H1 (cell line): ENCODE data around the gene USP7. TPM values are rescaled to one million over a fixed set of nuclear protein-coding genes. Genes with fewer than 3 reads are reported as not detected.

Experiments used
- CBX8 ChIP-seq: fragments of 300-800, 300-1000 bp; sonication (generic); IDR thresholded peaks from 2 replicates; pipeline ENCODE4 v1.7.1; 2016; ENCODE audit warnings: low read depth, low read length, borderline replicate concordance
- CEBPB ChIP-seq: IDR thresholded peaks from 2 replicates; pipeline ENCODE4 v1.6.1; 2012; ENCODE audit warnings: low read depth, low read length
- CHD2 ChIP-seq: IDR thresholded peaks from 2 replicates; pipeline ENCODE4 v1.6.1; 2012; ENCODE audit warnings: low read length, improper control_type of control experiment
- CREB1 ChIP-seq: IDR thresholded peaks from 2 replicates; pipeline ENCODE4 v1.6.1; 2012; ENCODE audit warnings: inconsistent platforms
- EP300 ChIP-seq, 2 experiments: IDR thresholded peaks; 1 replicate in 1 of 2; 2 replicates in 1 of 2; pipeline ENCODE4 v1.6.1; 2011 to 2012; ENCODE audit warnings: low read depth in 2 of 2, low read length in 2 of 2, mild to moderate bottlenecking in 2 of 2, borderline replicate concordance in 1 of 2, inconsistent platforms in 1 of 2, moderate library complexity in 1 of 2
- KDM1A ChIP-seq: fragments of 200-600, 300-600 bp; sonication (generic); IDR thresholded peaks from 2 replicates; pipeline ENCODE4 v1.7.1; 2016; ENCODE audit warnings: mild to moderate bottlenecking, low read length, borderline replicate concordance
- MAFK ChIP-seq: IDR thresholded peaks from 2 replicates; pipeline ENCODE4 v1.6.1; 2012; ENCODE audit warnings: low read depth, mild to moderate bottlenecking, improper control_type of control experiment, low read length
- POU5F1 ChIP-seq: IDR thresholded peaks from 2 replicates; pipeline ENCODE4 v1.6.1; 2011; ENCODE audit warnings: low read depth, mild to moderate bottlenecking, low read length, moderate library complexity
- SIRT6 ChIP-seq: IDR thresholded peaks from one replicate; pipeline ENCODE4 v1.7.1; 2012; ENCODE audit warnings: low read length, inconsistent platforms
- SRF ChIP-seq: IDR thresholded peaks from 2 replicates; pipeline ENCODE4 v1.6.1; 2011; ENCODE audit warnings: mild to moderate bottlenecking, low read depth, low read length, moderate library complexity
- YY1 ChIP-seq: IDR thresholded peaks from 2 replicates; pipeline ENCODE4 v1.6.1; 2011; ENCODE audit warnings: low read depth, mild to moderate bottlenecking, low read length
- polyA plus RNA-seq, 7 experiments: library from polyadenylated mRNA; depleted of rRNA in 3 of 7; stranded (reverse) in 5 of 7; unstranded in 2 of 7; fragments of >200 nt in 5 of 7; fragments of 200-250 nt in 2 of 7; gene quantifications; 1 replicate in 5 of 7; 2 replicates in 1 of 7; 4 replicates in 1 of 7; pipeline versions ENCODE4 v1.2.1 to v1.2.3, GENCODE V29; 2011 to 2013; ENCODE audit warnings: missing spikeins in 2 of 7, mixed read lengths in 2 of 7
- total RNA-seq: library from RNA; stranded (reverse); fragmentation: NEBNext Ultra II Directional; extraction: Animal tissue kit (Norgen Biotek cat#: 25700); gene quantifications from 2 replicates; pipeline ENCODE4 v1.2.1, GENCODE V29; 2021
- TF ChIP-seq, protein P1 (sequence below): fragments of 300-600 bp; sonication (generic); IDR thresholded peaks from 2 replicates; pipeline ENCODE4 v1.7.1; 2012; ENCODE audit warnings: low read length, moderate library complexity, mild to moderate bottlenecking, inconsistent platforms; ENCODE audit not compliant: insufficient replicate concordance
- TF ChIP-seq, protein P2 (sequence below): IDR thresholded peaks from 2 replicates; pipeline ENCODE4 v1.6.1; 2012; ENCODE audit warnings: inconsistent platforms

USP7 gene
- total and polyA plus RNA-seq, 2 of the 8 experiments (the other 6 are each of a cell fraction or from before 2014, with no cell fraction given): 21.3 to 211 TPM

DNA sequence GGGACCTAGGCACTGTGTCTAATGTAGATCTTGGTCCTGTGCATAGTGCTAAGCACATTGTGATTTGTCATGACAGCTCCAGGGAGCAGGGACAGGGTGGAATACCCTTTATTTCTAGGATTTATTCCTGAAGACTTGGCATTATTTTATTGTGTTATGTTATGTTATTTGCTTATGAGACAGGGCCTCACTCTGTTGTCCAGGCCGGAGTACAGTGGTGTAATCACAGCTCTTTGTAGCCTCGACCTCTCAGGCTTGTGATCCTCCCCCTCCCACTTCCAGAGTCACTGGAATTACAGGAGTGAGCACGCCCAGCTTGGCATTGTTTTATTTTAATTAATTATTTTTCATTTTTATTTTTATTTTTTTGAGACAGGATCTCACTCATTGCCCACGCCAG is 40.5 kb upstream of the USP7 start (continued):
- TF ChIP-seq, protein P1, sequence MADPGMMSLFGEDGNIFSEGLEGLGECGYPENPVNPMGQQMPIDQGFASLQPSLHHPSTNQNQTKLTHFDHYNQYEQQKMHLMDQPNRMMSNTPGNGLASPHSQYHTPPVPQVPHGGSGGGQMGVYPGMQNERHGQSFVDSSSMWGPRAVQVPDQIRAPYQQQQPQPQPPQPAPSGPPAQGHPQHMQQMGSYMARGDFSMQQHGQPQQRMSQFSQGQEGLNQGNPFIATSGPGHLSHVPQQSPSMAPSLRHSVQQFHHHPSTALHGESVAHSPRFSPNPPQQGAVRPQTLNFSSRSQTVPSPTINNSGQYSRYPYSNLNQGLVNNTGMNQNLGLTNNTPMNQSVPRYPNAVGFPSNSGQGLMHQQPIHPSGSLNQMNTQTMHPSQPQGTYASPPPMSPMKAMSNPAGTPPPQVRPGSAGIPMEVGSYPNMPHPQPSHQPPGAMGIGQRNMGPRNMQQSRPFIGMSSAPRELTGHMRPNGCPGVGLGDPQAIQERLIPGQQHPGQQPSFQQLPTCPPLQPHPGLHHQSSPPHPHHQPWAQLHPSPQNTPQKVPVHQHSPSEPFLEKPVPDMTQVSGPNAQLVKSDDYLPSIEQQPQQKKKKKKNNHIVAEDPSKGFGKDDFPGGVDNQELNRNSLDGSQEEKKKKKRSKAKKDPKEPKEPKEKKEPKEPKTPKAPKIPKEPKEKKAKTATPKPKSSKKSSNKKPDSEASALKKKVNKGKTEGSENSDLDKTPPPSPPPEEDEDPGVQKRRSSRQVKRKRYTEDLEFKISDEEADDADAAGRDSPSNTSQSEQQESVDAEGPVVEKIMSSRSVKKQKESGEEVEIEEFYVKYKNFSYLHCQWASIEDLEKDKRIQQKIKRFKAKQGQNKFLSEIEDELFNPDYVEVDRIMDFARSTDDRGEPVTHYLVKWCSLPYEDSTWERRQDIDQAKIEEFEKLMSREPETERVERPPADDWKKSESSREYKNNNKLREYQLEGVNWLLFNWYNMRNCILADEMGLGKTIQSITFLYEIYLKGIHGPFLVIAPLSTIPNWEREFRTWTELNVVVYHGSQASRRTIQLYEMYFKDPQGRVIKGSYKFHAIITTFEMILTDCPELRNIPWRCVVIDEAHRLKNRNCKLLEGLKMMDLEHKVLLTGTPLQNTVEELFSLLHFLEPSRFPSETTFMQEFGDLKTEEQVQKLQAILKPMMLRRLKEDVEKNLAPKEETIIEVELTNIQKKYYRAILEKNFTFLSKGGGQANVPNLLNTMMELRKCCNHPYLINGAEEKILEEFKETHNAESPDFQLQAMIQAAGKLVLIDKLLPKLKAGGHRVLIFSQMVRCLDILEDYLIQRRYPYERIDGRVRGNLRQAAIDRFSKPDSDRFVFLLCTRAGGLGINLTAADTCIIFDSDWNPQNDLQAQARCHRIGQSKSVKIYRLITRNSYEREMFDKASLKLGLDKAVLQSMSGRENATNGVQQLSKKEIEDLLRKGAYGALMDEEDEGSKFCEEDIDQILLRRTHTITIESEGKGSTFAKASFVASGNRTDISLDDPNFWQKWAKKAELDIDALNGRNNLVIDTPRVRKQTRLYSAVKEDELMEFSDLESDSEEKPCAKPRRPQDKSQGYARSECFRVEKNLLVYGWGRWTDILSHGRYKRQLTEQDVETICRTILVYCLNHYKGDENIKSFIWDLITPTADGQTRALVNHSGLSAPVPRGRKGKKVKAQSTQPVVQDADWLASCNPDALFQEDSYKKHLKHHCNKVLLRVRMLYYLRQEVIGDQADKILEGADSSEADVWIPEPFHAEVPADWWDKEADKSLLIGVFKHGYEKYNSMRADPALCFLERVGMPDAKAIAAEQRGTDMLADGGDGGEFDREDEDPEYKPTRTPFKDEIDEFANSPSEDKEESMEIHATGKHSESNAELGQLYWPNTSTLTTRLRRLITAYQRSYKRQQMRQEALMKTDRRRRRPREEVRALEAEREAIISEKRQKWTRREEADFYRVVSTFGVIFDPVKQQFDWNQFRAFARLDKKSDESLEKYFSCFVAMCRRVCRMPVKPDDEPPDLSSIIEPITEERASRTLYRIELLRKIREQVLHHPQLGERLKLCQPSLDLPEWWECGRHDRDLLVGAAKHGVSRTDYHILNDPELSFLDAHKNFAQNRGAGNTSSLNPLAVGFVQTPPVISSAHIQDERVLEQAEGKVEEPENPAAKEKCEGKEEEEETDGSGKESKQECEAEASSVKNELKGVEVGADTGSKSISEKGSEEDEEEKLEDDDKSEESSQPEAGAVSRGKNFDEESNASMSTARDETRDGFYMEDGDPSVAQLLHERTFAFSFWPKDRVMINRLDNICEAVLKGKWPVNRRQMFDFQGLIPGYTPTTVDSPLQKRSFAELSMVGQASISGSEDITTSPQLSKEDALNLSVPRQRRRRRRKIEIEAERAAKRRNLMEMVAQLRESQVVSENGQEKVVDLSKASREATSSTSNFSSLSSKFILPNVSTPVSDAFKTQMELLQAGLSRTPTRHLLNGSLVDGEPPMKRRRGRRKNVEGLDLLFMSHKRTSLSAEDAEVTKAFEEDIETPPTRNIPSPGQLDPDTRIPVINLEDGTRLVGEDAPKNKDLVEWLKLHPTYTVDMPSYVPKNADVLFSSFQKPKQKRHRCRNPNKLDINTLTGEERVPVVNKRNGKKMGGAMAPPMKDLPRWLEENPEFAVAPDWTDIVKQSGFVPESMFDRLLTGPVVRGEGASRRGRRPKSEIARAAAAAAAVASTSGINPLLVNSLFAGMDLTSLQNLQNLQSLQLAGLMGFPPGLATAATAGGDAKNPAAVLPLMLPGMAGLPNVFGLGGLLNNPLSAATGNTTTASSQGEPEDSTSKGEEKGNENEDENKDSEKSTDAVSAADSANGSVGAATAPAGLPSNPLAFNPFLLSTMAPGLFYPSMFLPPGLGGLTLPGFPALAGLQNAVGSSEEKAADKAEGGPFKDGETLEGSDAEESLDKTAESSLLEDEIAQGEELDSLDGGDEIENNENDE: no peak
- TF ChIP-seq POU5F1 (no peak), CHD2 (no peak), SIRT6 (no peak), CEBPB (no peak), YY1 (no peak), MAFK (no peak), CBX8 (no peak), CREB1 (no peak), KDM1A (no peak), SRF (no peak), EP300 (IDR thresholded peaks at IDR 0.05; ENCODE audit: borderline replicate concordance in 1 of 2, low read depth in 2 of 2, low read length in 2 of 2) (no peak)
- TF ChIP-seq, protein P2, sequence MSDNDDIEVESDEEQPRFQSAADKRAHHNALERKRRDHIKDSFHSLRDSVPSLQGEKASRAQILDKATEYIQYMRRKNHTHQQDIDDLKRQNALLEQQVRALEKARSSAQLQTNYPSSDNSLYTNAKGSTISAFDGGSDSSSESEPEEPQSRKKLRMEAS: no peak
